GM19238 (cell line): ENCODE measurements around the gene HCAR1.
"Not testable (repeated sequence)": the region's sequence is repeated elsewhere in the genome, so short reads cannot be mapped to it uniquely, and the experiment has no call there.

Experiments
- DNase-seq: peaks from one replicate; pipeline ENCODE4 v3.0.0; 2011; ENCODE audit warnings: low spot score; ENCODE audit not compliant: insufficient read length

Gene HCAR1

GRCh38 chr12:122730215-122731014 is at the start of gene HCAR1:
HCAR1 (minus strand) TSS chr12:122730844; CDS start chr12:122730339, 505 bp downstream.
- DNase-seq = no peak

DNA sequence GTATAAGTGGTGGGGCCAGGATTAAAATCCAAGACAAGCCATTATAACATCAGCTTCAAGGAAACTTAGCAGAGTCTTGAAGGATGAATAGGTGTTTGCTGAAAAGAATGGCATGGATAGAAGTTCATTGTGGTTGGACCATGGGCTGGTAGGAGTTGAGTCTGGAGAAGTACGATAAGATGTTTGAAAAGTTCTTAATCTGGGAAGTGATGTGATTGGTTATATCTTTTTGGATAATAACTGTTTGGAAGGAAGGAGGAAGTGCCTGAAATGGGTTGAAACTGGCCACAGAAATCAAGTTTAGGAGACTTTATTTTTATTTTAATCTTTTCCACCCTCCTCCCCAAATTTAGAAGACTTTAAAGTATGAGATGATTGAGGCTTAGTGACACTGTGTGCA is 26.9 kb upstream of the HCAR1 start:
- no peak for DNase-seq

DNA sequence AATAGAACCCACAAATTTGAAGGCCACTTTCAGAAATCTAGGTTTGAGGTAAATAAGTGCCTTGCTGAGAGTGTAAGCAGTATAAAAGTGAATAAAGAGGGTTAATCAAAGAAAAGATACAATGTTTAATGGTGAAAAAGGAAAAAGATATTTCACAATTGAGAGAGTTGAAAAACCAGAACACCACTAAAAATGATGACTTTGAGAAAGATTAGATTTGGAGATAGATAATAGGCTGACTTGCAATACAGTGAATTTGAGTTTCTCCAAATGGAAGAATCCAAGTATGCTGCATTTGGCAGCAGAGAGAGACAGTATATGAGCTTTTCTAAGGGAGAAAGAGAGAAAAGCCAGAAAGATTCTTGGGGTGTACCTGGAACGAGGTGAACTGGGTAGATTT is 24.1 kb upstream of the HCAR1 start:
- no peak for DNase-seq

DNA sequence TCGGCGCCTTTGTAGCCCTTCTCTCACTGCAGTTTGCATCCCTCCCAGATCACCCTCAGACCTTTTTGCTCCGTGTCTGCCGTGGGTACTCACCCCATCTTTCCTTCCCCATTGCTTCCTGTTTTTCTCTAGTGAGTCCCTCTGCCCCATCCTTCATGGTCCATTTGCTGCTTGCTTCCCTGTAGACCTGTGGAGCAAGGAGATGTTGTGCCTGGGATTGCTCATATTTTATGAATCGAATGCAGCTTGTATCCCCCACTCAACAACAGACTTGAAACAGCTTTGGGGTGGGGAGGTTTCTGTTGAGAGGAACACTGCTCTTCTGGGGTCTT is 22.6 kb upstream of the HCAR1 start:
- DNase-seq = no peak

- peak; percentile 82 for DNase-seq
Measured at GRCh38 chr12:122752464-122753318, 22.0 kb upstream of the HCAR1 start, which contains the start of gene DENR. DENR (plus strand) TSS chr12:122752824; CDS start chr12:122753702, 878 bp downstream.

DNA sequence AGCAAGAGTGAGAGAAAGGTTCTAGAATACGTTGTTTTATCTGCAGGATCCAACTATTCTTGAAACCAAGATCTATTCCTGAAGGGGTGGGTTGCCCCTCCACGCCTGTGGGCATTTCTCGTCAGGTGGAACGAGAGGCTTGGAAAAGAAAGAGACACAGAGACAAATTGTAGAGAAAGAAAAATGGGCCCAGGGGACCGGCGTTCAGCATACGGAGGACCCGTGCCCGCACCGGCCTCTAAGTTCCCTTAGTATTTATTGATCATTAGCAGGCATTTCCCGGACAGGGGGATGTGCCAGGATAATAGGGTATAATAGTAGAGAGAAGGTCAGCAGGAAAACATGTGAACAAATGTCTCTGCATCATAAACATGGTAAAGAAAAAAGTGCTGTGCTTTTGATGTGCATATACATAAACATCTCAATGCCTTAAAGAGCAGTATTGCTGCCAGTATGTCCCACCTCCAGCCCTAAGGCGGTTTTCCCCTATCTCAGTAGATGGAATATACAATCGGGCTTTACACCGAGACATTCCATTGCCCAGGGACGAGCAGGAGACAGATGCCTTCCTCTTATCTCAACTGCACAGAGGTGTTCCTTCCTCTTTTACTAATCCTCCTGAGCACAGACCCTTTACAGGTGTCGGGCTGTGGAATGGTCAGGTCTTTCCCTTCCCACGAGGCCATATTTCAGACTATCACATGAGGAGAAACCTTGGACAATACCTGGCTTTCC is 20.3 kb upstream of the HCAR1 start:
- not testable (repeated sequence) for DNase-seq

GRCh38 chr12:122749569-122750332 is 19.1 kb upstream of the HCAR1 start:
- no peak for DNase-seq

DNA sequence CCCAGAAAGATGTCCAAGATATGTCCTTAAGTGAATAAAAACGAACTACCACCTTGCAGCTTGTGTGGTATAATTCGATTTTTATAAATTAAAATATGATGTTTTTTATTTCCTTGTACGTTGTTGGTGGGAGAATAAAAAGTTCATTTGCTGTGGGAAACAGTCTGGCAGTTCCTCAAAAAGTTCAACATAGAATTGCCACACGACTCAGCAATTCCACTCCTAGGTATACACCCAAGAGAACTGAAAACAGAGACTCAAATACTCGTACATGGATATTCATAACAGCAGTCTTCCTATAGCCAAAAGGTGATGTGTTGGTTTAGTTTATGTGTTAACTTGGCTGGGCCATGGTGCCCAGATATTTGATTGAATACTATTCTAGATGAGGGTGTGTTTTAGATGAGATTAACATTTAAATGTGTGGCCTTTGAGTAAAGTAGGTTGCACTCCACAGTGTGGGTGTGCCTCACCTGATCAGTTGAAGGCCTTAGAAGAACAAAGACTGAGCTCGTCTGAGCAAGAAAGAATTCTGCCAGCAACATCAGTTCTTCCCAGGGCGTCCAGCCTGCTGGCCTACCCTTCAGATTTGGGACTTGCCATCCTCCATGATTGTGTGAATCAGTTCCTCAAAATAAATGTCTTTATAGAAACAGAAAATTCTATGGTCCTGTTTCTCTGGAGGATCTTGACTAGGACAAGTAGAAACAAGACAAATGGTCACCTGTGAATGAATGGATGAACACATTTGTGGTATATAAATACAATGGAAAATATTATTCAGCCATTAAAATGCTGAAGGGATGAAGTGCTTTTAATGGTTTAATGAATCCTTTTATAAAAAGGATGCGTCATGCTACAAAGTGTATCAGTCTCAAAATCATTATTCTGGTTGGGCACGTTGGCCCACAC is 16.8 kb upstream of the HCAR1 start:
- DNase-seq = no peak

GRCh38 chr12:122743895-122744525 is 13.4 kb upstream of the HCAR1 start:
- DNase-seq = no peak

- DNase-seq = no peak
Measured at GRCh38 chr12:122740351-122740750, 9.7 kb upstream of the HCAR1 start.

GRCh38 chr12:122738571-122738970 is 7.9 kb upstream of the HCAR1 start:
- DNase-seq = no peak

GRCh38 chr12:122732611-122733010 is 2.0 kb upstream of the HCAR1 start:
- no peak for DNase-seq

- no peak for DNase-seq
Measured at GRCh38 chr12:122732170-122732569, 1.5 kb upstream of the HCAR1 start.

DNA sequence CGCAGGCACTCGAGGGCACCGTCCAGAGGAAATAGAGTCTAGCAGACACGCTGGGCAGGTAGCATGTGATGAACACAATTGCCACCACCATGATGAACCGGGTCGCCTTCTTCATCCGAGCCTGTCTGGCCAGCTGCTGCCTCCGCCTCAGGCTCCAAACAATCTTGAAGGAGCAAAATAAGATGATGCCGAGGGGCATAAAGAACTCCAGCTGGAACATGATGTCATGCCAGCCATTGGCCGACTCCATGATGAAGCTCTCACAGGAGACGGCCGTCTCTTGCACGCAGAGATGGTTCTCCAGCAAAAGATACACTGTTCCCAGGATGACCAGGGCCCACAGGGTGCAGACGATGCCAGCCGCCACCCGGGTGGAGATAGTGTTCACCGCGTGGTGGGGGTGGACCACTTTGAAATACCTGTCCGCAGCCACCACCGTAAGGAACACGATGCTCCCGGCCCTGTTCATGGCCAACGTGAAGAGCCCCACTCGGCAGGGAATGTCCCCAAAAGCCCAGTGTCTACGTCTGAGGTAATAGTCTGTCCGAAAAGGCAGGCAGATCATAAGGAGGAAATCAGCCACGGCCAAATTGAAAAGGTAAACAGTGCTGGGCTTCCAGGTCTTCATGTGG is 945 bp downstream of the HCAR1 start:
- DNase-seq = no peak

GRCh38 chr12:122726080-122726558 is 4.5 kb downstream of the HCAR1 start:
- no peak for DNase-seq

DNA sequence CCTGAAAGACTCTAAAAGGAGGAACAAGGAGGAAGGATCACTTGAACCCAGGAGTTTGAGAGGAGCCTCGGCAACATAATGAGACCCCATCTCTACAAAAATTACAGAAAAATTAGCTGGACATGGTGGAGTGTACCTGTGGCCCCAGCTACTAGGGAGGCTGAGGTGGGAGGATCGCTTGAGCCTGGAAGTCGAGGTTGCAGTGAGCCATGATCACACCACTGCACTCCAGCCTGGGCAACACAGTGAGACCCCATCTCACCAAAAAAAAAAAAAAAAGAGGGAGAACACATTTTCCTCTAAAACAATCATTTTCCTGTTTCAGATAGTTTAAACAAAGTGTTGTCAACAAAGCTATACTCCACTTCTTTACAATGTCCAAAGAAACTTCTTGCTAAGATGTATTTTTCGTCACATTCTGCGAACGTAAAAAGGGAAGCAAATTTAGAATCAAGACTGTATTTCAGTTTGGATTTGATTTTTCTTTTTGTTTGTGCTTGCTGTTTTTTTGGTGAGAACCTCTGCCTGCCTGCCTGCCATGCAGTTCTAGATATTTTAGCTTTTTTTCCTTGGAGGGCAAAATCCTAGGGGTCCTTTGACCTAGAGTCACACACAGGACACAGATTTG is 5.1 kb downstream of the HCAR1 start:
- DNase-seq = no peak

- no peak for DNase-seq
Measured at GRCh38 chr12:122724641-122725243, 5.9 kb downstream of the HCAR1 start.

DNA sequence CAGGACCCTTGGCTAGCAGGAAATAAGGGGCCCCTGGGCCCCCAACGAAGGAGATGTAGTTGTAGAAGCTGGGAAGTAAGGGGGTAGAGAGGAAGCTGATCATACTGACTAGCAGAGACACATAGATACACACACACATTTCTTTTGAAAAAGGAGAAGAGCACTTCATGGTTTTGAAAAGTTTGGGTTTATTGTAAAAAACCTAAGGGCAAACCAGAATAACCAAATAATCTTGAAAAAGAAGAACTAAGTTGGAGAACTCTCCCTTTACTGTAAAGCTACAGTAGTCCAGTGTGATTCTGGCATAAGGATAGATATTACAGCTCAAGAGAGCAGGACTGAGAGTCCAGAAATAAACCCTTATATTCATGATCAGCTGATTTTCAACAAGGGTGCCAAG is 8.3 kb downstream of the HCAR1 start:
- no peak for DNase-seq
